ENCODE measurements around the gene GPS2.

GRCh38 chr17:7283471-7284216 lies 31.5 kb downstream of the GPS2 start:
- TF ChIP-seq CTCF (conservative IDR thresholded peaks at IDR 0.05; ENCODE audit: low read length) (no peak), EZH2phosphoT487 (IDR thresholded peaks at IDR 0.05; ENCODE audit: borderline replicate concordance) (no peak)

All from Loucy (cell line).